ENCODE measurements around the gene CDC6. TPM values are rescaled to one million over a fixed set of nuclear protein-coding genes. Genes with fewer than 3 reads are reported as not detected.
A peak's percentile ranks its signal among the peaks of the same experiment; 100 is the strongest.

Gene CDC6
- total RNA-seq, 2 donors from 2014 or later, result 0.66 to 0.78 TPM

DNA sequence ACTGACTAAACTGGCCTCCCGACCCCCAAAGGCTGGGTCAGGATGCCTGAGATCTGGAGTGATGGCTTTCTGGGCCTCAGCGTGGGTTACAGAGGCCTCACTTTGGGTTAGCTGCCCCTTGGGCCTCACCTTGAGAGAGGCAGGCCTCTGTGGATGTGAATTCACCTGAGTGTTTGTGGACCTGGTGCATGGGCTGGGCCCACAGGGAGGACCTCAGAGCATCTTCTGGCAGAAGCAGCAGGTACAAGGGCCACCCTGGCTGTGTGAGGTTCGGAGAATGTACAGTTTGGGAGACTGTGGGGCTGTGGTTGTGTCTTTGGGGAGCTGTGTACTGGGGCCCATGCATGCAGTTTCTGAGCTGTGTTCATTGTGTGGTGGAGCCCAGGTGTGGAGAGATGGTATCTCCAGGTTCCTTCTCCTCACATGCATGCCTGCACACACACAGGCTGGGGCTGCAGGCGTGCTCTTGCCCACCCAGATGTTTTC is 39.6 kb downstream of the CDC6 start:
- intact Hi-C loops (cut with DNase I), result no loop called here
- Histone ChIP-seq H3K4me1 (peaks cover 86% of the 10 kb centered on the region), H3K27me3 (no peaks in the 10 kb centered on the region), H3K27ac (peak overlapping the region in 3 of 4 donors; percentile 4 to 54 (median 41)), H3K4me3 (no peak overlapping the region), H3K9me3 (no peaks in the 10 kb centered on the region), H3K36me3 (replicated peaks in 1 of 2; ENCODE audit: insufficient read depth in 1 of 2, low read depth in 2 of 2) (no peaks in the 10 kb centered on the region)
- DNase-seq (no peak), ATAC-seq (no peak)
- no peak for TF ChIP-seq POLR2A (IDR thresholded peaks at IDR 0.05)
- TF ChIP-seq, protein P1, sequence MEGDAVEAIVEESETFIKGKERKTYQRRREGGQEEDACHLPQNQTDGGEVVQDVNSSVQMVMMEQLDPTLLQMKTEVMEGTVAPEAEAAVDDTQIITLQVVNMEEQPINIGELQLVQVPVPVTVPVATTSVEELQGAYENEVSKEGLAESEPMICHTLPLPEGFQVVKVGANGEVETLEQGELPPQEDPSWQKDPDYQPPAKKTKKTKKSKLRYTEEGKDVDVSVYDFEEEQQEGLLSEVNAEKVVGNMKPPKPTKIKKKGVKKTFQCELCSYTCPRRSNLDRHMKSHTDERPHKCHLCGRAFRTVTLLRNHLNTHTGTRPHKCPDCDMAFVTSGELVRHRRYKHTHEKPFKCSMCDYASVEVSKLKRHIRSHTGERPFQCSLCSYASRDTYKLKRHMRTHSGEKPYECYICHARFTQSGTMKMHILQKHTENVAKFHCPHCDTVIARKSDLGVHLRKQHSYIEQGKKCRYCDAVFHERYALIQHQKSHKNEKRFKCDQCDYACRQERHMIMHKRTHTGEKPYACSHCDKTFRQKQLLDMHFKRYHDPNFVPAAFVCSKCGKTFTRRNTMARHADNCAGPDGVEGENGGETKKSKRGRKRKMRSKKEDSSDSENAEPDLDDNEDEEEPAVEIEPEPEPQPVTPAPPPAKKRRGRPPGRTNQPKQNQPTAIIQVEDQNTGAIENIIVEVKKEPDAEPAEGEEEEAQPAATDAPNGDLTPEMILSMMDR (IDR thresholded peaks at IDR 0.05), result no peak
- 77 to 100% methylated on average over 1 to 4 of the region's 4 CpGs for WGBS, 2 donors

DNA sequence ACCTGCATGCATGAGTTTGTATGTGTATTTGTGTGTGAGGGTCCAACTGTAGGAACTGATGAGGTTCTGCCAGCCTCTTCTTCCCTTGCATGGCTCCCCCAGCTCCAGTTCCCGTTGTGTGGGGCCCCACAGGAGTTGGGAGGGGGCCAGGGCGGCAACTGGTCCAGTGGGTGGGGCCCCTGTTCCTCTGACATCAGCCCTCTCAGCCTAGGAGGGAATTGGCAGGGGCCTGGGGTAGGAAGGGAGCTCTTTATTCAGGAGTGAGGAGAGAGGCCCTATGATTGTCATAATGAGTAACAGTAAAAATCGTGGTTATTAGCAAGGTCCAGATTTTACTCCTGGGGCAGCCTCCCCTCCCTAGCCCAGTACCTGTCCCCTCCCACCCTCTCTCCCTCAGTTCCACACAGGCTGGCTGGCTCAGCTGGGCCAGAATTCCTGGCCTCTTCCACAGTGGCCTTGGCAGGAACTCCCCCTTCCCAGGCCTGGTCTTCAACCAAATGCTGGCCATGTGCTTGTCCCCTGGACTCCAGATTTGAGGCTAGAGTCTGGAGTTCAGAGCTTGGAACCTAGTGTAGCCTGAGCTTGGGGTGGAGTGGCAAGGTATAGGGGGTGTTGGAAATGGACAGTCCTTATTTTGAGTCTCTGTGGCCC is 40.2 kb downstream of the CDC6 start:
- intact Hi-C loops (cut with DNase I), result no loop called here
- no peak for TF ChIP-seq POLR2A (IDR thresholded peaks at IDR 0.05)
- TF ChIP-seq, protein P1 (IDR thresholded peaks at IDR 0.05), result no peak
- DNase-seq, result peak in 1 of 4 donors; percentile 23
- no peaks in the 10 kb centered on the region for H3K9me3 ChIP-seq
- H3K27me3 ChIP-seq, result no peaks in the 10 kb centered on the region
- no peak for ATAC-seq
- H3K36me3 ChIP-seq (replicated peaks in 1 of 2; ENCODE audit: insufficient read depth in 1 of 2, low read depth in 2 of 2), result no peaks in the 10 kb centered on the region
- WGBS, 2 donors, result 27 to 31% methylated on average over 3 of the region's 3 CpGs
- peaks cover 86% of the 10 kb centered on the region for H3K4me1 ChIP-seq
- H3K4me3 ChIP-seq, result no peak overlapping the region
- peak overlapping the region in 3 of 4 donors; percentile 4 to 54 (median 41) for H3K27ac ChIP-seq

DNA sequence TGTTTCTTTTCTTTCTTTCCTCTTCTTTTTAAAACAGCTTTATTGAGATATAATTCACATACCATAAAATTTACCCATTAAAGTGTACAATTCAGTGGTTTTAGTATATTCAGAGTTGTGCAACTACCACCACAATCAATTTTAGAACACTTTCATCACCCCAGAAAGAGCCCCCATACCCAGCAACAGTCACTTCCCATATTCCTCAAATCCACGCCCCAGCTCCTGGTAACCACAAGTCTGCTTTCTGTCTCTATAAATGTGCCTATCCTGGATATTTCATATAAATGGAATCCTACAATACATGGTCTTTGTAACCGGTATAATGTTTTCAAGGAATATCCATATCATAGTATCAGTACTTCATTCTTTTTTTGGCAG is 40.7 kb downstream of the CDC6 start:
- no peaks in the 10 kb centered on the region for H3K27me3 ChIP-seq
- no peak overlapping the region for H3K4me3 ChIP-seq
- intact Hi-C loops (cut with DNase I), result no loop called here
- H3K27ac ChIP-seq, result peak overlapping the region in 1 of 4 donors; percentile 41
- no peak for TF ChIP-seq POLR2A (IDR thresholded peaks at IDR 0.05)
- H3K9me3 ChIP-seq, result no peaks in the 10 kb centered on the region
- peaks cover 86% of the 10 kb centered on the region for H3K4me1 ChIP-seq
- WGBS, 2 donors, result 81 to 87% methylated on average over 2 of the region's 2 CpGs
- ATAC-seq (no peak), DNase-seq (no peak)
- H3K36me3 ChIP-seq (replicated peaks in 1 of 2; ENCODE audit: insufficient read depth in 1 of 2, low read depth in 2 of 2), result no peaks in the 10 kb centered on the region

DNA sequence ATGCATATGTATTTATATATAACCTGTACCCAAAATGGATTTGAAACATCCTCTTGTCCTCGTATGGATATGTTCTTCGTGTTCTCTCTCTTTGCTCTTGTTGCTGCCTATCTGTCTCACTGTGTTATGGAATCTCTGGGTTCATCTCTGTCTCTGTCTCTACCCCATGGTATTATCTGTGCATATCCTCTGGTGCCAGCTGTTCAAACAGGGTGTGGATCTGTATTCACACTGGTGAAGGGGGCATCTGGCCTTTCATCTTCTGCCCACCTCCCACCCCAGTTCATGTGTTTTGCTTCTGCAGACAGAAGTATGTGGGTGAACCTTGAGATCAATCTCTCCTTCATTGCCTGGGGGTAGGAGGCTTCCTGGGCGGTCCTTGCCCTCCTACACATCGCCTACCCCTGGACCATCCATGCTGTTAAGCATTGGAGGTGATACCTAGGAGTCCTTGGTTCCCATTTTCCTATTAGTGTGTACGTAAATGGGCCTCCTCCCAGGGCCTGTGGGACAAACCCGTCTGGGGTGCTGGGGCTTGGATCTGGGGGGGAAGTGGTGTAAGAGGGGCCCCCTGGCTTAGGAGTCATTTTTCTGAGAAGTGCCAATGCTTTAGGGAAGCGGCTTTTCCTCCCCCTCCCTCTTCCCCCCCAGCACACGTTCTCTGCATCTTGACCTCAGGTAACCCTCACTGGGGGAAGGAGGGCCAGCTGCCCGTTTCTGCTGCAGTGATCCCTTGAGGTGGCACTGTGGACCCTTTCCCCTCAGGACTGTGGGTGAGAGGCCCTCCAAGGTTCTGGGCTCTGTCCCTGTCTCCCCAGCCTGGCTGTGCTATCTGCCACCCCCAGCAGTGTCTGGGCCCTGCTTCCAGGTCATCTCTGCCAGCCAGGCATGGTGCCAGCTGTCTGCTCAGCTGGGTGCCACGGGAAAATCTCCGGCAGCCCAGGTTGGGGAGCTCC is 42.4 kb downstream of the CDC6 start:
- Histone ChIP-seq H3K4me3 (no peak overlapping the region), H3K27me3 (no peaks in the 10 kb centered on the region), H3K36me3 (replicated peaks in 1 of 2; ENCODE audit: insufficient read depth in 1 of 2, low read depth in 2 of 2) (no peaks in the 10 kb centered on the region), H3K4me1 (peaks cover 89% of the 10 kb centered on the region), H3K9me3 (no peaks in the 10 kb centered on the region), H3K27ac (peak overlapping the region; percentile 80 to 91 (median 88))
- peak; percentile 75 to 89 (median 83) for DNase-seq
- peak; percentile 15 for ATAC-seq
- 25 to 39% methylated on average over 7 to 11 of the region's 11 CpGs for WGBS, 2 donors
- intact Hi-C loops (cut with DNase I), result no loop called here
- TF ChIP-seq POLR2A (IDR thresholded peaks at IDR 0.05), result no peak
- TF ChIP-seq, protein P1 (IDR thresholded peaks at IDR 0.05), result no peak

DNA sequence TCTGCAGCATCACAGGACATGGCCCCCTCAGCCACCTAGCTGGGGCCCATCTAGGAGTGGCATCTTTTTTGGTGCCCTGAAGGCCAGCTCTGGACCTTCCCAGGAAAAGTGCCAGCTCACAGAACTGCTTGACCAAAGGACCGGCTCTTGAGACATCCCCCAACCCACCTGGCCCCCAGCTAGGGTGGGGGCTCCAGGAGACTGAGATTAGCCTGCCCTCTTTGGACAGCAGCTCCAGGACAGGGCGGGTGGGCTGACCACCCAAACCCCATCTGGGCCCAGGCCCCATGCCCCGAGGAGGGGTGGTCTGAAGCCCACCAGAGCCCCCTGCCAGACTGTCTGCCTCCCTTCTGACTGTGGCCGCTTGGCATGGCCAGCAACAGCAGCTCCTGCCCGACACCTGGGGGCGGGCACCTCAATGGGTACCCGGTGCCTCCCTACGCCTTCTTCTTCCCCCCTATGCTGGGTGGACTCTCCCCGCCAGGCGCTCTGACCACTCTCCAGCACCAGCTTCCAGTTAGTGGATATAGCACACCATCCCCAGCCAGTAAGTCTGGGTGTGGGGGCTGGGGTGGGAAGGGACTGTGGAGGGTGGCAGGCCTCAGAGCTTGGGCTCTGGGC is 43.3 kb downstream of the CDC6 start:
- Histone ChIP-seq H3K36me3 (replicated peaks in 1 of 2; ENCODE audit: insufficient read depth in 1 of 2, low read depth in 2 of 2) (no peaks in the 10 kb centered on the region), H3K4me3 (no peak overlapping the region), H3K27me3 (no peaks in the 10 kb centered on the region), H3K9me3 (no peaks in the 10 kb centered on the region), H3K27ac (peak overlapping the region; percentile 80 to 91 (median 88)), H3K4me1 (peaks cover 91% of the 10 kb centered on the region)
- TF ChIP-seq POLR2A (IDR thresholded peaks at IDR 0.05), result no peak
- TF ChIP-seq, protein P1 (IDR thresholded peaks at IDR 0.05), result no peak
- DNase-seq (peak in 1 of 4 donors; percentile 32), ATAC-seq (no peak)
- 73 to 78% methylated on average over 7 to 10 of the region's 10 CpGs for WGBS, 2 donors
- intact Hi-C loops (cut with DNase I), result no loop called here
